ENCODE results near the gene OPHN1.

DNA sequence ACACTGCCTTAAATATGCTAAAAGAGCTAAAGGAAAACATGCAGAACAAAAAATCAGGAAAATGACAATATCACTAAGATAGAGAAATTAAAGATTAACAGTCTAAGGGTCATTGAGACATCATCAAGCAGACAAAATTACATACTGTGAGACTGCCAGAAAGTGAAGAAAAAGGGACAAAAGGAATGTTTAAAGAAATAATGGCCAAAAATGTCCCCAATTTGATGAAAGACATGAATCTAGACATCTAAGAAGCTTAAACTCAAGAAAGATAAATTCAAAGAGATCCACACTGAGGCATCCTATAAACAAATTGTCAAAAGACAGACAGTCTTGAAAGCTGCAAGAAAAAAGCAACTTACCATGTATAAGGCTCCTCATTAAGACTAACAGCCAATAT, 63.7 kb downstream of the OPHN1 start:
- TF ChIP-seq, protein P1, sequence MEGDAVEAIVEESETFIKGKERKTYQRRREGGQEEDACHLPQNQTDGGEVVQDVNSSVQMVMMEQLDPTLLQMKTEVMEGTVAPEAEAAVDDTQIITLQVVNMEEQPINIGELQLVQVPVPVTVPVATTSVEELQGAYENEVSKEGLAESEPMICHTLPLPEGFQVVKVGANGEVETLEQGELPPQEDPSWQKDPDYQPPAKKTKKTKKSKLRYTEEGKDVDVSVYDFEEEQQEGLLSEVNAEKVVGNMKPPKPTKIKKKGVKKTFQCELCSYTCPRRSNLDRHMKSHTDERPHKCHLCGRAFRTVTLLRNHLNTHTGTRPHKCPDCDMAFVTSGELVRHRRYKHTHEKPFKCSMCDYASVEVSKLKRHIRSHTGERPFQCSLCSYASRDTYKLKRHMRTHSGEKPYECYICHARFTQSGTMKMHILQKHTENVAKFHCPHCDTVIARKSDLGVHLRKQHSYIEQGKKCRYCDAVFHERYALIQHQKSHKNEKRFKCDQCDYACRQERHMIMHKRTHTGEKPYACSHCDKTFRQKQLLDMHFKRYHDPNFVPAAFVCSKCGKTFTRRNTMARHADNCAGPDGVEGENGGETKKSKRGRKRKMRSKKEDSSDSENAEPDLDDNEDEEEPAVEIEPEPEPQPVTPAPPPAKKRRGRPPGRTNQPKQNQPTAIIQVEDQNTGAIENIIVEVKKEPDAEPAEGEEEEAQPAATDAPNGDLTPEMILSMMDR (conservative IDR thresholded peaks at IDR 0.05; ENCODE audit: low read depth in 2 of 2), result no peak
- TF ChIP-seq EZH2 (IDR thresholded peaks at IDR 0.05; ENCODE audit: low read depth, unreplicated experiment) (no peak), POLR2AphosphoS5 (IDR thresholded peaks at IDR 0.05; ENCODE audit: low read depth) (no peak)
